NCI-H2081 treated with DMSO at 0.1 percent for 48 hours (cell line): ENCODE measurements around the gene GJA5.

ENCODE experiments used
- DNase-seq: peaks from one replicate; lab custom pipeline; 2025; lab: John Stamatoyannopoulos, UW

Gene GJA5

GRCh38 chr1:147760481-147761260, at the start of gene GJA5:
GJA5 (minus strand) TSS chr1:147760602; CDS start chr1:147759238, 1,364 bp downstream.
- no peak for DNase-seq

GRCh38 chr1:147809236-147809635, 48.8 kb upstream of the GJA5 start:
- DNase-seq, result no peak

GRCh38 chr1:147808025-147808424, 47.6 kb upstream of the GJA5 start:
- DNase-seq, result no peak

- DNase-seq, result no peak
Observed at GRCh38 chr1:147807405-147807804, 47.0 kb upstream of the GJA5 start.

GRCh38 chr1:147804942-147805723, 44.7 kb upstream of the GJA5 start:
- no peak for DNase-seq

- DNase-seq, result no peak
Observed at GRCh38 chr1:147800804-147801203, 40.4 kb upstream of the GJA5 start.

GRCh38 chr1:147798731-147799130, 38.3 kb upstream of the GJA5 start:
- DNase-seq, result no peak

- DNase-seq, result no peak
Observed at GRCh38 chr1:147794570-147794969, 34.2 kb upstream of the GJA5 start.

GRCh38 chr1:147791876-147792275, 31.5 kb upstream of the GJA5 start:
- no peak for DNase-seq

GRCh38 chr1:147787765-147788164, 27.4 kb upstream of the GJA5 start:
- no peak for DNase-seq

- no peak for DNase-seq
Observed at GRCh38 chr1:147786536-147786935, 26.1 kb upstream of the GJA5 start.

GRCh38 chr1:147785794-147786506, 25.5 kb upstream of the GJA5 start:
- no peak for DNase-seq

- no peak for DNase-seq
Observed at GRCh38 chr1:147784941-147785340, 24.5 kb upstream of the GJA5 start.

GRCh38 chr1:147781056-147781471, 20.7 kb upstream of the GJA5 start:
- DNase-seq, result no peak

GRCh38 chr1:147777694-147778093, 17.3 kb upstream of the GJA5 start:
- DNase-seq, result no peak

GRCh38 chr1:147773215-147773715, 12.9 kb upstream of the GJA5 start:
- no peak for DNase-seq

GRCh38 chr1:147772570-147772969, 12.2 kb upstream of the GJA5 start:
- DNase-seq, result no peak

- no peak for DNase-seq
Observed at GRCh38 chr1:147771226-147772125, 11.1 kb upstream of the GJA5 start.

GRCh38 chr1:147769106-147769505, 8.7 kb upstream of the GJA5 start:
- DNase-seq, result no peak

GRCh38 chr1:147768582-147768981, 8.2 kb upstream of the GJA5 start:
- DNase-seq, result no peak

GRCh38 chr1:147768101-147768500, 7.7 kb upstream of the GJA5 start:
- no peak for DNase-seq
